Caki2 (cell line): ENCODE measurements around the gene RBM17. TPM values are rescaled to one million over a fixed set of nuclear protein-coding genes. Genes with fewer than 3 reads are reported as not detected.
A peak's percentile ranks its signal among the peaks of the same experiment; 100 is the strongest.
"Not testable (repeated sequence)": the region's sequence is repeated elsewhere in the genome, so short reads cannot be mapped to it uniquely, and the experiment has no call there.

ENCODE experiments used
- DNase-seq: peaks from one replicate; pipeline ENCODE4 v3.0.0-alpha.2; 2015; ENCODE audit warnings: low read depth
- in situ Hi-C: cut with HindIII; loops from 2 replicates; pipeline ENCODE4 v1.10.0; 2016; ENCODE audit warnings: low sequenced_read_pairs, low pct_unique_long_range_greater_than_20kb, mixed read lengths
- total RNA-seq: library from RNA; depleted of rRNA; stranded (reverse); fragments of >200 nt; shearing (Covaris generic); gene quantifications from 2 replicates; pipeline ENCODE4 v1.2.3, GENCODE V29; 2014; ENCODE audit warnings: low replicate concordance

RBM17 gene
- total RNA-seq, 1 experiment from 2014 or later = 17.9 TPM

DNA sequence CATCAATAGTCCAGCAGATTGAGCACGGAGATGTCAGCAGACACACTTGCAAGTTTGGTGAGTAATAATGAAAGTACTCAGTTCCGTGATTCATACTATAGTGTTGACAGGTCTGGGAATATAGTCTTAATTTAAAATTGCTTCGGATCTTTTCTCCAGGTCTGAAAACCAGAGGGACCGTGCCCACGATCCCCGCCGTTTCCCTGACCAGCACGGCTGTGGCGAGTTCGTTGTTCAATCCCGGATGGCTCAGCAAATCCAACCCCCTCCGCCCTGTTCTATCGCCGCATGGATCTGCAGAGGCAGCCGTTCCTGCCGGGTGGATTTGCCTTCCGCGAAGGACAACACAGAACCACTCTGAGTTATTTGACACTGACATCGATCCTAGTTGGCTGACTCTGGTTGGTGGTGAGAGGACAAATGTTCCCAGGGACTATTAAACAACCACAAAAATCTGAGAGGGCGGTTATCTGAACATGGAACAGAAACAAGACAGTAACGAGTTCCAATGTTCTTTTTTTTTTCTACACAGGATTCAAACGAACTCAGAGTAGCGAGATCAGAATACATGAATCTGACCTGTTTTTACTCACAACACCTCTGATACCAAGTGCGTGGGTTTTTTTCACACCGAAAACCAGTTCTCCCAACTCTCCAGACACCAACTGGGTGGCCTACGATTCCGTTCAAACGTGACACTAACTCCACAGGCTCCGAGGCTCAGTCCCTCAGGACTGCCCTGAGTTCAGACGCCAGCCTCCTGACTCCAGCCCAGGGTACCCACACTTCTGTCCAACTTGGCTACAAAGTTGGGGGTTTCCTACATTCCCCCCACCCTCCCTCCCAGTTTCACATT lies 52.7 kb downstream of the RBM17 start:
- DNase-seq = peak; percentile 37
- in situ Hi-C loops = no loop called here

GRCh38 chr10:6142186-6142585 lies 53.4 kb downstream of the RBM17 start:
- DNase-seq, in situ Hi-C loops: not testable (repeated sequence)

- in situ Hi-C loops = no loop called here
- DNase-seq = no peak
These were observed 53.8 kb downstream of the RBM17 start for GRCh38 chr10:6142644-6143043.

- no peak for DNase-seq
- in situ Hi-C loops = no loop called here
These were observed 54.3 kb downstream of the RBM17 start for GRCh38 chr10:6143181-6143580.

- in situ Hi-C loops = no loop called here
- peak; percentile 83 for DNase-seq
These were observed 55.8 kb downstream of the RBM17 start for GRCh38 chr10:6144406-6145165.

- in situ Hi-C loops = no loop called here
- no peak for DNase-seq
These were observed 56.5 kb downstream of the RBM17 start for GRCh38 chr10:6145166-6145987.

GRCh38 chr10:6146013-6146785 lies 57.4 kb downstream of the RBM17 start:
- DNase-seq = no peak
- in situ Hi-C loops = no loop called here

- no peak for DNase-seq
- in situ Hi-C loops = no loop called here
These were observed 58.1 kb downstream of the RBM17 start for GRCh38 chr10:6146921-6147320.

GRCh38 chr10:6148251-6148701 lies 59.4 kb downstream of the RBM17 start:
- in situ Hi-C loops = no loop called here

DNA sequence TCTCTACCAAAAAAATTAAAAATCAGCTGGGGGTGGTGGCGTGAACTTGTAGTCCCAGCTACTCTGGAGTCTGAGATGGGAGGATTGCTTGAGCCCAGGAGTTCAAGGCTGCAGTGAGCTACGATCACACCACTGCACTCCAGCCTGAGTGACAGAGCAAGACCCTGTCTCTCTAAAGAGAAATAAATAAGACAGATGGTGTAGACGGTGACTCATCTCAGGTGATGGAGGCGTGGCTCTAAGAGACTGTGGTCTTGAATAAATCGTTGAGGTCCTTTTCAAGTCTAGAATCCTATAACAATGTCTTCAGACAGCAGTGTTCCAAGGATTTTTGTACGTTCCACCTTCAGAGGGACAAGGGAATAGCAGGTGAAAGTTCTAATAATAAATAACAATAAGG lies 60.1 kb downstream of the RBM17 start:
- in situ Hi-C loops = no loop called here
- DNase-seq = peak; percentile 54

More at GRCh38 chr10:6148251-6148701, 59.4 kb downstream of the RBM17 start:
- no peak for DNase-seq

GRCh38 chr10:6151087-6151977 lies 62.5 kb downstream of the RBM17 start:
- in situ Hi-C loops = no loop called here
- DNase-seq = peak; percentile 48

DNA sequence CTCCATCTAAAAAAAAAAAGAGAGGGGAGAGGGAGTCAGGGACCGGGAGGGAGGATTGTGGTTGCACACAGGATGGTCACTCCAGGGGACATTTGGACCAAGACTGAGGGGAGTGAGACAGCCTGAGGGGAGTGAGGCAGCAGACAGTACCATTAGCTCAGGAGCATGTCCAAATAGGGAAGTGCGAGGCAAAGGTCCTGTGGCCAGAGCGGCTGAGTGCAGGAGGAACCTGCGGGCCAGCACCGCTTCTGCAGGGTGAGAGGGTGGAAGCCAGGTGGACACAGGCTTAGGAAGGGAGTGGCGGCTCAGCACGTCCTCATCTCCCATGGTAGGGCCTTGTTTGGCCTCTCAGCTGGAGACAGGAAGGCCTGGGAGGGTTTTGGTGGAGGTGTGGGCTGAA lies 65.0 kb downstream of the RBM17 start:
- DNase-seq = no peak
- in situ Hi-C loops = no loop called here

GRCh38 chr10:6154566-6154965 lies 65.7 kb downstream of the RBM17 start:
- DNase-seq = no peak

GRCh38 chr10:6158276-6158675 lies 69.4 kb downstream of the RBM17 start:
- in situ Hi-C loops = no loop called here
- DNase-seq = no peak

More at GRCh38 chr10:6154566-6154965, 65.7 kb downstream of the RBM17 start:
- in situ Hi-C loops = no loop called here

DNA sequence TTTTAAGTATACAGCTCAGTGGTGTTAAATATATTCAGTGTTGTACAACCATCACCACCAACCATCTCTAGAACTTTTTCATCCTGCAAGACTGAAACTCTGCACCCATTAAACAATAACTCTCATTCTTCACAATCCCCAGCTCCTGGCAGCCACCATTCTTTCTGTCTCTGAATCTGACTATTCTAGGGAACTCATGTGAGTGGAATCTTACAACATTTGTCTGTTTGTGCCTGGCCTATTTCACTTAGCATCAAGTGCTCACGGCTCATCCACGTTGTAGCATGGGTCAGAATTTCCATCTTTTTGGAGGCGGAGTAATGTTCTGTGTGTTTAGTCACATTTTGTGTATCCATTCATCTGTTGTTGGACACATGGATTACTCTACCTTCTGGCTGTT lies 73.1 kb downstream of the RBM17 start:
- DNase-seq = no peak
- in situ Hi-C loops = no loop called here

- in situ Hi-C loops = no loop called here
- peak; percentile 34 for DNase-seq
These were observed 73.9 kb downstream of the RBM17 start for GRCh38 chr10:6162589-6163356.
